IMR-90 (cell line): ENCODE measurements around the gene ADGRG1. TPM values are rescaled to one million over a fixed set of nuclear protein-coding genes. Genes with fewer than 3 reads are reported as not detected.

Experiments used
- ATAC-seq: fragments of 200-7000 bp; cut with Tn5 transposase; 2 replicates; pipeline ENCODE4 v1.9.1; 2020; ENCODE audit warnings: low read depth, mild to moderate bottlenecking, moderate library complexity
- BruUV-seq: library from RNA; stranded (reverse); fragments of 400-500 nt; replicated peaks from 2 replicates; lab custom pipeline; 2021; lab: Mats Ljungman, UMichigan
- CTCF ChIA-PET: fragments of 300-600 bp; formaldehyde crosslinking; extraction: SDS; loops from one replicate; lab custom pipeline; 2021; ENCODE audit warnings: antibody characterized with exemption; lab: Yijun Ruan, JAX
- POLR2A ChIA-PET: fragments of 300-600 bp; sonication (Branson Sonifier 250); formaldehyde crosslinking; loops from one replicate; lab custom pipeline; 2022; ENCODE audit warnings: antibody characterized with exemption; ENCODE audit not compliant: unreplicated experiment; lab: Charles Lee
- DNase-seq: peaks from one replicate; pipeline ENCODE4 v3.0.0; 2013
- H2AFZ ChIP-seq: replicated peaks from 2 replicates; pipeline ENCODE3; 2013; ENCODE audit warnings: low read length, mild to moderate bottlenecking; ENCODE audit not compliant: poor library complexity
- H2AK5ac ChIP-seq: 2 replicates; pipeline ENCODE4 v1.6.1; 2013; ENCODE audit warnings: low read depth, low read length, inconsistent platforms
- H2AK9ac ChIP-seq: replicated peaks from 2 replicates; pipeline ENCODE3; 2013; ENCODE audit warnings: mild to moderate bottlenecking, low read depth, low read length, moderate library complexity; ENCODE audit not compliant: poor library complexity
- H2BK120ac ChIP-seq: 2 replicates; pipeline ENCODE4 v1.6.1; 2013; ENCODE audit warnings: low read depth, low read length, inconsistent platforms
- H2BK15ac ChIP-seq: 3 replicates; pipeline ENCODE4 v1.6.1; 2013; ENCODE audit warnings: low read depth, low read length, inconsistent platforms
- H2BK20ac ChIP-seq: 2 replicates; pipeline ENCODE4 v1.6.1; 2013; ENCODE audit warnings: low read depth, mild to moderate bottlenecking, inconsistent platforms, low read length, moderate library complexity
- H2BK5ac ChIP-seq: 2 replicates; pipeline ENCODE4 v1.6.1; 2013; ENCODE audit warnings: mild to moderate bottlenecking, low read depth, low read length, inconsistent platforms; ENCODE audit not compliant: poor library complexity, severe bottlenecking
- H3K14ac ChIP-seq: replicated peaks from 2 replicates; pipeline ENCODE4 v1.6.1; 2013; ENCODE audit warnings: low read depth, low read length, inconsistent platforms
- H3K18ac ChIP-seq: 2 replicates; pipeline ENCODE4 v1.6.1; 2013; ENCODE audit warnings: low read depth, low read length, control low read depth
- H3K23ac ChIP-seq: 2 replicates; pipeline ENCODE4 v1.6.1; 2013; ENCODE audit warnings: low read depth, low read length, inconsistent platforms
- H3K27ac ChIP-seq: 2 replicates; pipeline ENCODE4 v1.5.1; 2013; ENCODE audit warnings: mild to moderate bottlenecking, control low read depth, low read length; ENCODE audit not compliant: insufficient read depth
- H3K27me3 ChIP-seq: 2 replicates; pipeline ENCODE4 v1.6.1; 2013; ENCODE audit warnings: low read length; ENCODE audit not compliant: control insufficient read depth, insufficient read depth
- H3K36me3 ChIP-seq: 2 replicates; pipeline ENCODE4 v1.6.1; 2013; ENCODE audit warnings: low read length, mixed read lengths; ENCODE audit not compliant: control insufficient read depth, insufficient read depth
- H3K4ac ChIP-seq: 2 replicates; pipeline ENCODE4 v1.6.1; 2013; ENCODE audit warnings: low read depth, low read length, inconsistent platforms
- H3K4me1 ChIP-seq: 2 replicates; pipeline ENCODE4 v1.6.1; 2013; ENCODE audit warnings: low read length, mixed read lengths; ENCODE audit not compliant: control insufficient read depth, insufficient read depth
- H3K4me2 ChIP-seq: 2 replicates; pipeline ENCODE4 v1.6.1; 2013; ENCODE audit warnings: low read depth, mild to moderate bottlenecking, control low read depth, low read length, moderate library complexity
- H3K4me3 ChIP-seq: 2 replicates; pipeline ENCODE4 v1.5.1; 2013; ENCODE audit warnings: low read depth, mild to moderate bottlenecking, control low read depth, low read length, moderate library complexity; ENCODE audit not compliant: insufficient read depth
- H3K56ac ChIP-seq: 2 replicates; pipeline ENCODE4 v1.6.1; 2013; ENCODE audit warnings: low read length, inconsistent platforms; ENCODE audit not compliant: insufficient read depth; ENCODE audit errors: extremely low read depth
- H3K79me1 ChIP-seq, 2 experiments: 2 replicates each; pipeline ENCODE4 v1.6.1; 2013; ENCODE audit warnings: low read length in 2 of 2, inconsistent platforms in 1 of 2, low read depth in 1 of 2
- H3K9ac ChIP-seq: 2 replicates; pipeline ENCODE4 v1.6.1; 2013; ENCODE audit warnings: low read depth, low read length, control low read depth
- H3K9me1 ChIP-seq: 2 replicates; pipeline ENCODE4 v1.6.1; 2013; ENCODE audit warnings: low read length, inconsistent platforms; ENCODE audit not compliant: insufficient read depth
- H3K9me3 ChIP-seq: 2 replicates; pipeline ENCODE4 v1.6.1; 2013; ENCODE audit warnings: low read length; ENCODE audit not compliant: control insufficient read depth, insufficient read depth
- H4K20me1 ChIP-seq: 2 replicates; pipeline ENCODE4 v1.6.1; 2013; ENCODE audit warnings: low read length, inconsistent platforms; ENCODE audit not compliant: insufficient read depth
- H4K5ac ChIP-seq: 2 replicates; pipeline ENCODE4 v1.6.1; 2013; ENCODE audit warnings: mild to moderate bottlenecking, low read depth, low read length, control low read depth
- H4K8ac ChIP-seq, 2 experiments: 2 replicates each; pipeline ENCODE4 v1.6.1; 2013; ENCODE audit warnings: low read depth in 2 of 2, low read length in 2 of 2, control low read depth in 1 of 2, inconsistent platforms in 1 of 2
- H4K91ac ChIP-seq: 2 replicates; pipeline ENCODE4 v1.6.1; 2013; ENCODE audit warnings: low read depth, low read length, inconsistent platforms; ENCODE audit not compliant: insufficient read depth
- CEBPB ChIP-seq: IDR thresholded peaks from 2 replicates; pipeline ENCODE4 v1.6.1; 2012; ENCODE audit warnings: low read depth, low read length, improper control_type of control experiment
- CHD1 ChIP-seq: IDR thresholded peaks from 2 replicates; pipeline ENCODE4 v1.6.1; 2012; ENCODE audit warnings: low read depth, low read length, improper control_type of control experiment
- CTCF ChIP-seq: conservative IDR thresholded peaks from 2 replicates; pipeline ENCODE4 v1.5.1; 2012; ENCODE audit warnings: mild to moderate bottlenecking, low read depth, low read length, improper control_type of control experiment
- ELK1 ChIP-seq: fragments of 150-350 bp; IDR thresholded peaks from 2 replicates; pipeline ENCODE4 v1.6.1; 2016; ENCODE audit warnings: low read depth, mild to moderate bottlenecking, low read length, moderate library complexity, borderline replicate concordance
- FOS ChIP-seq: fragments of 150-350 bp; IDR thresholded peaks from 2 replicates; pipeline ENCODE4 v1.6.1; 2016; ENCODE audit warnings: low read depth, low read length
- MAFK ChIP-seq: IDR thresholded peaks from 2 replicates; pipeline ENCODE4 v1.6.1; 2012; ENCODE audit warnings: low read depth, low read length, improper control_type of control experiment
- MAZ ChIP-seq: IDR thresholded peaks from 2 replicates; pipeline ENCODE4 v1.6.1; 2012; ENCODE audit warnings: low read depth, mild to moderate bottlenecking, low read length, improper control_type of control experiment, moderate library complexity, borderline replicate concordance
- NFE2L2 ChIP-seq: fragments of 150-350 bp; IDR thresholded peaks from 2 replicates; pipeline ENCODE4 v1.6.1; 2016; ENCODE audit warnings: low read depth, mild to moderate bottlenecking, low read length
- POLR2A ChIP-seq: IDR thresholded peaks from 2 replicates; pipeline ENCODE4 v1.6.1; 2012; ENCODE audit warnings: mild to moderate bottlenecking, low read depth, low read length
- RAD21 ChIP-seq: IDR thresholded peaks from 2 replicates; pipeline ENCODE4 v1.6.1; 2012; ENCODE audit warnings: low read length, improper control_type of control experiment
- RCOR1 ChIP-seq: IDR thresholded peaks from 2 replicates; pipeline ENCODE4 v1.6.1; 2012; ENCODE audit warnings: mild to moderate bottlenecking, low read length, improper control_type of control experiment; ENCODE audit not compliant: insufficient replicate concordance
- RFX5 ChIP-seq: IDR thresholded peaks from 2 replicates; pipeline ENCODE4 v1.8.0; 2012; ENCODE audit warnings: low read depth, mild to moderate bottlenecking, low read length, moderate library complexity
- USF2 ChIP-seq: fragments of 150-350 bp; IDR thresholded peaks from 2 replicates; pipeline ENCODE4 v1.6.1; 2017; ENCODE audit warnings: mild to moderate bottlenecking, antibody characterized with exemption, low read length, low read depth
- WGBS, 2 experiments: methylation state at CpG; one replicate each; pipeline versions ENCODE4 v1.1.5 to v1.1.7; 2013; ENCODE audit warnings: missing lambda C conversion rate in 2 of 2; ENCODE audit not compliant: insufficient read length in 1 of 2; ENCODE audit errors: extremely low coverage in 2 of 2; 5-methylcytosine and 5-hydroxymethylcytosine counted together
- dilution Hi-C: fragments of 300-500 bp; cut with HindIII; formaldehyde crosslinking; loops from one replicate; pipeline ENCODE4 v1.14.3; 2018; ENCODE audit warnings: low sequenced_read_pairs; ENCODE audit not compliant: unreplicated experiment
- in situ Hi-C: fragments of 300-500 bp; cut with MboI; formaldehyde crosslinking; loops from 3 replicates; pipeline ENCODE4 v1.14.3; 2019; ENCODE audit warnings: low sequenced_read_pairs, inconsistent platforms, mixed read lengths
- intact Hi-C: fragments of 100-400 bp; cut with micrococcal nuclease; formaldehyde crosslinking; loops from 2 replicates; pipeline ENCODE4 v1.10.0; 2022
- polyA plus RNA-seq, 3 experiments: library from polyadenylated mRNA; depleted of rRNA; stranded (reverse); fragments of >200 nt; gene quantifications; 2 replicates each; pipeline ENCODE4 v1.2.3, GENCODE V29; 2012; ENCODE audit warnings: low replicate concordance in 1 of 3
- total RNA-seq: library from RNA; depleted of rRNA; stranded (reverse); fragments of >200 nt; gene quantifications from 2 replicates; pipeline ENCODE4 v1.2.3, GENCODE V29; 2012

Gene ADGRG1
- total and polyA plus RNA-seq, 2 of the 4 experiments (the other 2 are of a cell fraction): 0.90 to 8.4 TPM

GRCh38 chr16:57612494-57612893 is 15.9 kb upstream of the ADGRG1 start:
- no peak overlapping the region for H3K4me3 ChIP-seq
- intact Hi-C loops (no loop called here), dilution Hi-C loops (no loop called here), in situ Hi-C loops (no loop called here)
- no peak overlapping the region for H4K91ac ChIP-seq
- H4K20me1 ChIP-seq: no peaks in the 10 kb centered on the region
- no peak overlapping the region for H3K14ac ChIP-seq
- POLR2A ChIA-PET: no interaction called here
- BruUV-seq: no TSS peak
- DNase-seq: no peak
- H3K9me3 ChIP-seq: no peaks in the 10 kb centered on the region
- CTCF ChIA-PET: interaction anchor here (0.6 kb wide), 1 partner anchor 14 kb away, joined by 3 read pairs; no protein-coding TSS in a partner anchor
- no peak overlapping the region for H3K9ac ChIP-seq
- H2AFZ ChIP-seq: no peak overlapping the region
- TF ChIP-seq POLR2A: no peak
- no peak for TF ChIP-seq RFX5
- TF ChIP-seq RAD21: no peak
- TF ChIP-seq CEBPB: no peak
- no peak for TF ChIP-seq ELK1
- no peak for TF ChIP-seq MAFK
- TF ChIP-seq CTCF: no peak
- no peak for TF ChIP-seq FOS
- no peak for TF ChIP-seq RCOR1
- TF ChIP-seq MAZ: no peak
- TF ChIP-seq USF2: no peak
- no peak for TF ChIP-seq CHD1
- TF ChIP-seq NFE2L2: no peak
- no peak overlapping the region for H2BK120ac ChIP-seq
- peaks cover 7% of the 10 kb centered on the region; the same call in 1 of the 2 replicates for H3K9me1 ChIP-seq
- H3K4ac ChIP-seq: no peak overlapping the region
- H4K8ac ChIP-seq: no peak overlapping the region
- no peaks in the 10 kb centered on the region for H3K27me3 ChIP-seq
- no peak overlapping the region for H3K23ac ChIP-seq
- ATAC-seq: no peak
- H3K18ac ChIP-seq: no peak overlapping the region
- no peak overlapping the region for H3K4me2 ChIP-seq
- H3K27ac ChIP-seq: no peak overlapping the region
- H2BK15ac ChIP-seq: no peak overlapping the region
- H3K79me1 ChIP-seq: no peaks in the 10 kb centered on the region
- peak overlapping the region; percentile 13; the same call in 1 of the 2 replicates for H2BK20ac ChIP-seq
- H2AK9ac ChIP-seq: no peak overlapping the region
- no peak overlapping the region for H3K56ac ChIP-seq
- H3K36me3 ChIP-seq: no peaks in the 10 kb centered on the region
- H2BK5ac ChIP-seq: no peak overlapping the region
- WGBS, 2 experiments: no CpG with 5 or more reads among the region's 8 CpGs
- peak overlapping the region; percentile 63 for H2AK5ac ChIP-seq
- no peak overlapping the region for H4K5ac ChIP-seq
- peaks cover 19% of the 10 kb centered on the region for H3K4me1 ChIP-seq
